A673 (cell line): Measurements from ENCODE around the gene ACOT7. TPM values are rescaled to one million over a fixed set of nuclear protein-coding genes. Genes with fewer than 3 reads are reported as not detected.

Experiments used
- BruUV-seq: library from RNA; stranded (reverse); fragments of 400-500 nt; replicated peaks from 2 replicates; lab custom pipeline; 2021; lab: Mats Ljungman, UMichigan
- CTCF ChIA-PET: fragments of 300-600 bp; sonication (Branson Sonifier 250); formaldehyde crosslinking; loops from one replicate; lab custom pipeline; 2022; ENCODE audit warnings: antibody characterized with exemption; lab: Charles Lee
- POLR2A ChIA-PET: fragments of 300-600 bp; sonication (Branson Sonifier 250); formaldehyde crosslinking; loops from one replicate; lab custom pipeline; 2022; ENCODE audit warnings: antibody characterized with exemption; ENCODE audit not compliant: low non-redundant PET; lab: Charles Lee
- DNase-seq: peaks from one replicate; pipeline ENCODE4 v3.0.0-alpha.2; 2015; ENCODE audit warnings: low spot score
- H3K27ac ChIP-seq: fragments of 200-600 bp; sonication (generic); 2 replicates; pipeline ENCODE4 v1.5.1; 2016; ENCODE audit warnings: mixed run types, low read depth, mild to moderate bottlenecking, mixed read lengths, antibody characterized with exemption, low read length; ENCODE audit not compliant: poor library complexity, severe bottlenecking
- H3K27me3 ChIP-seq: fragments of 200-600 bp; sonication (generic); replicated peaks from 2 replicates; pipeline ENCODE4 v1.6.1; 2017; ENCODE audit warnings: mixed run types, low read depth, mild to moderate bottlenecking, mixed read lengths, antibody characterized with exemption, low read length; ENCODE audit not compliant: insufficient read depth, poor library complexity
- H3K36me3 ChIP-seq: fragments of 200-600 bp; sonication (generic); 2 replicates; pipeline ENCODE4 v1.6.1; 2016; ENCODE audit warnings: mixed run types, mild to moderate bottlenecking, mixed read lengths, antibody characterized with exemption, low read length; ENCODE audit not compliant: insufficient read depth, poor library complexity, severe bottlenecking
- H3K4me1 ChIP-seq: fragments of 200-600 bp; sonication (generic); 2 replicates; pipeline ENCODE4 v1.6.1; 2017; ENCODE audit warnings: mixed run types, mild to moderate bottlenecking, mixed read lengths, antibody characterized with exemption, low read length; ENCODE audit not compliant: insufficient read depth, poor library complexity, severe bottlenecking
- H3K4me3 ChIP-seq: fragments of 200-600 bp; sonication (generic); 2 replicates; pipeline ENCODE4 v1.5.1; 2016; ENCODE audit warnings: low read depth, mixed run types, mild to moderate bottlenecking, mixed read lengths, low read length; ENCODE audit not compliant: poor library complexity, severe bottlenecking
- H3K9me3 ChIP-seq: fragments of 200-600 bp; sonication (generic); 2 replicates; pipeline ENCODE4 v1.6.1; 2016; ENCODE audit warnings: mixed run types, low read depth, mild to moderate bottlenecking, mixed read lengths, antibody characterized with exemption, low read length; ENCODE audit not compliant: poor library complexity, severe bottlenecking
- EZH2 ChIP-seq: fragments of 200-600 bp; sonication (generic); IDR thresholded peaks from 2 replicates; pipeline ENCODE4 v1.6.1; 2017; ENCODE audit warnings: borderline replicate concordance, low read depth, mild to moderate bottlenecking, mixed read lengths, antibody characterized with exemption, low read length; ENCODE audit not compliant: poor library complexity, severe bottlenecking
- intact Hi-C: fragments of 100-400 bp; cut with micrococcal nuclease; formaldehyde crosslinking; loops from one replicate; pipeline ENCODE4 v1.10.0; 2022; ENCODE audit not compliant: unreplicated experiment
- total RNA-seq: library from RNA; stranded (reverse); gene quantifications from 2 replicates; pipeline ENCODE4 v1.2.3, GENCODE V29; 2021
- TF ChIP-seq, protein P1 (sequence below): fragments of 300-800, 200-600 bp; sonication (generic); conservative IDR thresholded peaks from 2 replicates; pipeline ENCODE4 v1.5.1; 2017; ENCODE audit warnings: low read depth, mild to moderate bottlenecking, antibody characterized with exemption, low read length, moderate library complexity, mixed read lengths

The ACOT7 gene
- total RNA-seq, 1 experiment from 2014 or later, result 132 TPM

DNA sequence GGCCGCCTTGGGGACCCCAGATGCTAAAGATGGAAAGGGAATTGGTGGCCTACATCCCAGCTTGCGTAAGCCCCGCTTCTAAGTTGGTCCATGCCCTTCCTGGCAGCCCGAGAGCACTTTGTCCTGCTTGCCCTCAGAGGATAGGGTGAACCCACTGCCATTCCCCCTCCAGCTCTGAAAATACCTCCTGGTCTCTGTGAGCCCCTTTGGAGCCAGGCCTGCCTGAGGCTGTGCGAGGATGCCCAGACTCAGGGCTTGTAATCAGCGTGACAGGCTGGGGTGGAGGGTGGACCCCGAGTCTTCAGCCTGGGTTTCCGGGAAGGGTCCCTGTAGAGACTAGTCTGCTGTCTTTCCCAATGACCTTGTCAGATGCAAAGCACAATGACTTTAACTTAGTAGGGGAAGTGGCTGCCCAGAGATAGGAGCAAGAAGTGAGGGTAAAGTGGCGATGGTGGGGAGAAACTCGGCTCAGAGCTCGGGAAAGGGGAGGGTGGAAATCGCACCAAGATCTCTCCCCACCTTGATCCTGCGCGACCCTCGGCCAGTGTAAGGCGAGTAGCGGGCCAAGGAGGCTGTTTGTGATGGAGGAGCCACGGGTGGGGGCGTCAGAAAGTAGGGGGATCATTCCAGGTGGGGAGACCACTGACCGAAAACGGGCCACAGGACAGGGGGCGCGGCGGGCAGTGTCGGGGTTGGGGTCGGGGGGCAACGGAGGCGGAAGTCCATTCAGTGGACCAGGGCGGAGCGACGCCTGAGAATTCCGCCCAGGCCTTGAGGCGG lies 152.3 kb downstream of the ACOT7 start:
- H3K9me3 ChIP-seq, result no peaks in the 10 kb centered on the region
- H3K4me3 ChIP-seq, result no peak overlapping the region
- H3K27me3 ChIP-seq, result peaks cover 45% of the 10 kb centered on the region
- H3K4me1 ChIP-seq, result peaks cover 22% of the 10 kb centered on the region
- POLR2A ChIA-PET, result no interaction called here
- TF ChIP-seq EZH2, result no peak
- TF ChIP-seq, protein P1, sequence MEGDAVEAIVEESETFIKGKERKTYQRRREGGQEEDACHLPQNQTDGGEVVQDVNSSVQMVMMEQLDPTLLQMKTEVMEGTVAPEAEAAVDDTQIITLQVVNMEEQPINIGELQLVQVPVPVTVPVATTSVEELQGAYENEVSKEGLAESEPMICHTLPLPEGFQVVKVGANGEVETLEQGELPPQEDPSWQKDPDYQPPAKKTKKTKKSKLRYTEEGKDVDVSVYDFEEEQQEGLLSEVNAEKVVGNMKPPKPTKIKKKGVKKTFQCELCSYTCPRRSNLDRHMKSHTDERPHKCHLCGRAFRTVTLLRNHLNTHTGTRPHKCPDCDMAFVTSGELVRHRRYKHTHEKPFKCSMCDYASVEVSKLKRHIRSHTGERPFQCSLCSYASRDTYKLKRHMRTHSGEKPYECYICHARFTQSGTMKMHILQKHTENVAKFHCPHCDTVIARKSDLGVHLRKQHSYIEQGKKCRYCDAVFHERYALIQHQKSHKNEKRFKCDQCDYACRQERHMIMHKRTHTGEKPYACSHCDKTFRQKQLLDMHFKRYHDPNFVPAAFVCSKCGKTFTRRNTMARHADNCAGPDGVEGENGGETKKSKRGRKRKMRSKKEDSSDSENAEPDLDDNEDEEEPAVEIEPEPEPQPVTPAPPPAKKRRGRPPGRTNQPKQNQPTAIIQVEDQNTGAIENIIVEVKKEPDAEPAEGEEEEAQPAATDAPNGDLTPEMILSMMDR, result no peak
- BruUV-seq, result no TSS peak
- intact Hi-C loops, result no loop called here
- no peak for DNase-seq
- H3K36me3 ChIP-seq, result no peaks in the 10 kb centered on the region
- CTCF ChIA-PET, result no interaction called here
- no peak overlapping the region for H3K27ac ChIP-seq

- no peaks in the 10 kb centered on the region for H3K9me3 ChIP-seq
- CTCF ChIA-PET, result interaction anchor here (0.7 kb wide), 1 partner anchor 102 kb away, joined by 3 read pairs; no protein-coding TSS in a partner anchor
- no peak for TF ChIP-seq EZH2
- TF ChIP-seq, protein P1, result no peak
- POLR2A ChIA-PET, result no interaction called here
- intact Hi-C loops, result no loop called here
- H3K4me1 ChIP-seq, result peaks cover 10% of the 10 kb centered on the region
- peak; percentile 73 for DNase-seq
- H3K27ac ChIP-seq, result no peak overlapping the region
- no peak overlapping the region for H3K4me3 ChIP-seq
- no peaks in the 10 kb centered on the region for H3K36me3 ChIP-seq
- BruUV-seq, result no TSS peak
- peaks cover 42% of the 10 kb centered on the region for H3K27me3 ChIP-seq
Measured at GRCh38 chr1:6239950-6240768, 153.4 kb downstream of the ACOT7 start.

- intact Hi-C loops, result no loop called here
- no peaks in the 10 kb centered on the region for H3K9me3 ChIP-seq
- BruUV-seq, result no TSS peak
- H3K4me3 ChIP-seq, result no peak overlapping the region
- DNase-seq, result no peak
- POLR2A ChIA-PET, result no interaction called here
- TF ChIP-seq, protein P1, result no peak
- no peak for TF ChIP-seq EZH2
- peaks cover 10% of the 10 kb centered on the region for H3K4me1 ChIP-seq
- CTCF ChIA-PET, result interaction anchor here (0.6 to 0.7 kb wide), 2 partner anchors 103 to 155 kb away, joined by 3 to 4 read pairs; no protein-coding TSS in a partner anchor
- no peaks in the 10 kb centered on the region for H3K36me3 ChIP-seq
- H3K27ac ChIP-seq, result no peak overlapping the region
- peaks cover 34% of the 10 kb centered on the region for H3K27me3 ChIP-seq
Measured at GRCh38 chr1:6239213-6239752, 154.3 kb downstream of the ACOT7 start.
